ENCODE data around the gene FTL. TPM values are rescaled to one million over a fixed set of nuclear protein-coding genes. Genes with fewer than 3 reads are reported as not detected.
"Not testable (repeated sequence)": the region's sequence is repeated elsewhere in the genome, so short reads cannot be mapped to it uniquely, and the experiment has no call there.

FTL gene
- total and polyA plus RNA-seq, 2 donors (not counting 3 experiments of a cell fraction or from before 2014, with no cell fraction given), result 1,937 to 2,748 TPM

DNA sequence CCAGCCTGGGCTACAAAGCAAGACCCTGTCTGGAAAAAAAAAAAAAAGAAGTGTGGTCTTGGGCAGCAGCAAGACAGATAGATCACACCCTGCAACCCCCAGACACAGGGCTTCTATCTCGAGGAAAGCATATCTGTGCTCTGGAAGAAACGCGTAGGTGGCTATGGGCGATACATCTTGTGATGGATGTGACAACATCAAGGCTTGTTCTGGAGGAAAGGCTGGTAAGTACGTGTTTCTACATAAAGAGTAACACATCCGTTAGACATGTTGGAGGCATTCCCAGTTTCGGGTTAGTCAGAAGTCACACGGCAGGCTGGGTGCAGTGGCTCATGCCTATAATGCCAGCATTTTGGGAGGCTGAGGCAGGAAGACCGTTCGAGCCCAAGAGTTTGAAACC lies 38.2 kb upstream of the FTL start:
- Histone ChIP-seq H4K20me1 (replicated peaks; ENCODE audit: control insufficient read depth, extremely low read depth, insufficient read depth, low read length) (no peaks in the 10 kb centered on the region), H3K79me2 (ENCODE audit: control insufficient read depth, insufficient read depth, low read length) (no peaks in the 10 kb centered on the region), H3K27ac (ENCODE audit: insufficient read depth, low read depth, low read length) (no peak overlapping the region), H3K9me1 (replicated peaks; ENCODE audit: control insufficient read depth, extremely low read depth, insufficient read depth, low read length) (no peaks in the 10 kb centered on the region), H3K4me1 (ENCODE audit: control insufficient read depth, extremely low read depth, insufficient read depth, low read length) (peaks cover 2% of the 10 kb centered on the region), H3K9me3 (replicated peaks; ENCODE audit: control insufficient read depth, insufficient read depth, low read length) (no peaks in the 10 kb centered on the region), H3K27me3 (ENCODE audit: control insufficient read depth in 2 of 2, insufficient read depth in 2 of 2, low read length in 2 of 2) (peaks cover 0 to under 1% of the 10 kb centered on the region in 2 experiments), H2AFZ (ENCODE audit: low read depth, low read length) (peak overlapping the region; percentile 1), H3K9ac (replicated peaks; ENCODE audit: extremely low read depth, insufficient read depth, low read length) (no peak overlapping the region), H3K4me3 (replicated peaks in 1 of 3; ENCODE audit: insufficient read depth in 1 of 3, low read depth in 1 of 3, low read length in 3 of 3) (no peak overlapping the region), H3K4me2 (ENCODE audit: insufficient read depth, low read length) (no peak overlapping the region), H3K36me3 (ENCODE audit: control insufficient read depth in 2 of 2, extremely low read depth in 1 of 2, insufficient read depth in 2 of 2, low read length in 2 of 2) (peaks cover 0 to 7% of the 10 kb centered on the region in 2 experiments)
- CTCF ChIA-PET, result no interaction called here
- FAIRE-seq (peak; percentile 92), DNase-seq (ENCODE audit: low read depth, low spot score) (peak; percentile 82)
- POLR2A ChIA-PET, result interaction anchor here (1.3 kb wide), 1 partner anchor 32 kb away, joined by 10 read pairs; no protein-coding TSS in a partner anchor
- dilution Hi-C loops (cut with MboI; ENCODE audit: extremely low pct_ligation_motif_present, low sequenced_read_pairs), result no loop called here
- intact Hi-C loops (cut with micrococcal nuclease), result no loop called here
- BruUV-seq (replicated peaks), result no TSS peak
- TF ChIP-seq JUN (IDR thresholded peaks at IDR 0.05; ENCODE audit: borderline replicate concordance, insufficient read depth, insufficient read length, low read depth) (no peak), MAX (IDR thresholded peaks at IDR 0.05; ENCODE audit: insufficient read depth, insufficient read length) (no peak), POLR2A (IDR thresholded peaks at IDR 0.05; ENCODE audit: low read depth, low read length) (no peak), FOS (IDR thresholded peaks at IDR 0.05; ENCODE audit: borderline replicate concordance, insufficient read depth, low read length) (no peak), GATA2 (IDR thresholded peaks at IDR 0.05; ENCODE audit: insufficient read depth, insufficient read length, low read depth, low read length) (no peak), MYC (IDR thresholded peaks at IDR 0.05; ENCODE audit: low read depth, low read length) (no peak), POLR2AphosphoS5 (IDR thresholded peaks at IDR 0.05; ENCODE audit: insufficient read depth, low read depth, low read length) (no peak), EZH2 (IDR thresholded peaks at IDR 0.05; ENCODE audit: borderline replicate concordance, low read depth, low read length, severe bottlenecking) (no peak)
- TF ChIP-seq, protein P1, sequence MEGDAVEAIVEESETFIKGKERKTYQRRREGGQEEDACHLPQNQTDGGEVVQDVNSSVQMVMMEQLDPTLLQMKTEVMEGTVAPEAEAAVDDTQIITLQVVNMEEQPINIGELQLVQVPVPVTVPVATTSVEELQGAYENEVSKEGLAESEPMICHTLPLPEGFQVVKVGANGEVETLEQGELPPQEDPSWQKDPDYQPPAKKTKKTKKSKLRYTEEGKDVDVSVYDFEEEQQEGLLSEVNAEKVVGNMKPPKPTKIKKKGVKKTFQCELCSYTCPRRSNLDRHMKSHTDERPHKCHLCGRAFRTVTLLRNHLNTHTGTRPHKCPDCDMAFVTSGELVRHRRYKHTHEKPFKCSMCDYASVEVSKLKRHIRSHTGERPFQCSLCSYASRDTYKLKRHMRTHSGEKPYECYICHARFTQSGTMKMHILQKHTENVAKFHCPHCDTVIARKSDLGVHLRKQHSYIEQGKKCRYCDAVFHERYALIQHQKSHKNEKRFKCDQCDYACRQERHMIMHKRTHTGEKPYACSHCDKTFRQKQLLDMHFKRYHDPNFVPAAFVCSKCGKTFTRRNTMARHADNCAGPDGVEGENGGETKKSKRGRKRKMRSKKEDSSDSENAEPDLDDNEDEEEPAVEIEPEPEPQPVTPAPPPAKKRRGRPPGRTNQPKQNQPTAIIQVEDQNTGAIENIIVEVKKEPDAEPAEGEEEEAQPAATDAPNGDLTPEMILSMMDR (IDR thresholded peaks at IDR 0.05; ENCODE audit: extremely low read depth in 1 of 2, insufficient read depth in 1 of 2, low read depth in 1 of 2, low read length in 2 of 2), result no peak

- H3K27ac ChIP-seq (ENCODE audit: insufficient read depth, low read depth, low read length); FAIRE-seq; H3K9ac ChIP-seq (replicated peaks; ENCODE audit: extremely low read depth, insufficient read depth, low read length); intact Hi-C loops (cut with micrococcal nuclease); DNase-seq (ENCODE audit: low read depth, low spot score); H3K36me3 ChIP-seq (ENCODE audit: control insufficient read depth in 2 of 2, extremely low read depth in 1 of 2, insufficient read depth in 2 of 2, low read length in 2 of 2); dilution Hi-C loops (cut with MboI; ENCODE audit: extremely low pct_ligation_motif_present, low sequenced_read_pairs); H4K20me1 ChIP-seq (replicated peaks; ENCODE audit: control insufficient read depth, extremely low read depth, insufficient read depth, low read length); H3K9me1 ChIP-seq (replicated peaks; ENCODE audit: control insufficient read depth, extremely low read depth, insufficient read depth, low read length); H3K9me3 ChIP-seq (replicated peaks; ENCODE audit: control insufficient read depth, insufficient read depth, low read length); H3K4me3 ChIP-seq (replicated peaks in 1 of 3; ENCODE audit: insufficient read depth in 1 of 3, low read depth in 1 of 3, low read length in 3 of 3); H2AFZ ChIP-seq (ENCODE audit: low read depth, low read length); H3K27me3 ChIP-seq (ENCODE audit: control insufficient read depth in 2 of 2, insufficient read depth in 2 of 2, low read length in 2 of 2); H3K4me2 ChIP-seq (ENCODE audit: insufficient read depth, low read length); H3K79me2 ChIP-seq (ENCODE audit: control insufficient read depth, insufficient read depth, low read length); H3K4me1 ChIP-seq (ENCODE audit: control insufficient read depth, extremely low read depth, insufficient read depth, low read length); BruUV-seq (replicated peaks): not testable (repeated sequence)
- ChIA-PET POLR2A (interaction anchor here (1.3 kb wide), 1 partner anchor 33 kb away, joined by 10 read pairs; no protein-coding TSS in a partner anchor), CTCF (interaction anchor here (1.3 kb wide), 1 partner anchor 43 kb away, joined by 4 read pairs; no protein-coding TSS in a partner anchor)
Observed at GRCh38 chr19:48927692-48928091, 37.4 kb upstream of the FTL start.
